GM23248 (cell line): ENCODE results near the gene PAGE2B.

Experiments
- EZH2 ChIP-seq: fragments of 200-600 bp; sonication (generic); IDR thresholded peaks from 2 replicates; pipeline ENCODE4 v1.6.1; 2018; ENCODE audit warnings: antibody characterized with exemption, mild to moderate bottlenecking; ENCODE audit not compliant: insufficient read depth, poor library complexity, severe bottlenecking
- EZH2phosphoT487 ChIP-seq: fragments of 200-600 bp; sonication (generic); IDR thresholded peaks from 2 replicates; pipeline ENCODE4 v1.6.1; 2018; ENCODE audit warnings: antibody characterized with exemption, moderate library complexity, mild to moderate bottlenecking, low read depth; ENCODE audit not compliant: insufficient read depth

GRCh38 chrX:55127692-55128091 lies 52.9 kb downstream of the PAGE2B start:
- TF ChIP-seq EZH2 (no peak), EZH2phosphoT487 (no peak)
